ENCODE data around the gene NXPH1. TPM values are rescaled to one million over a fixed set of nuclear protein-coding genes. Genes with fewer than 3 reads are reported as not detected.

The NXPH1 gene
- polyA plus RNA-seq, 1 of the 3 experiments (the other 2 are of a cell fraction), result not detected

- 17% methylated on average over 5 of the region's 5 CpGs for WGBS (ENCODE audit: low lambda C conversion rate)
- Histone ChIP-seq H2AFZ (ENCODE audit: low read depth) (no peak overlapping the region), H3K9me3 (no peaks in the 10 kb centered on the region), H3K4me2 (no peak overlapping the region), H3K4me1 (ENCODE audit: control insufficient read depth in 1 of 2, insufficient read depth in 2 of 2, low read depth in 1 of 2, low read length in 1 of 2) (no peaks in the 10 kb centered on the region), H3K9ac (no peak overlapping the region), H3F3A (replicated peaks; ENCODE audit: insufficient read depth) (no peaks in the 10 kb centered on the region), H3K4me3 (ENCODE audit: low read depth in 2 of 2, low read length in 1 of 2) (no peak overlapping the region), H3K27ac (ENCODE audit: low read depth in 2 of 2, low read length in 1 of 2) (no peak overlapping the region), H3K9me2 (no peaks in the 10 kb centered on the region), H3K79me2 (ENCODE audit: insufficient read depth) (no peaks in the 10 kb centered on the region), H4K20me1 (ENCODE audit: insufficient read depth) (no peaks in the 10 kb centered on the region), H3K36me3 (replicated peaks in 1 of 2; ENCODE audit: control insufficient read depth in 1 of 2, insufficient read depth in 2 of 2, low read length in 1 of 2) (no peaks in the 10 kb centered on the region), H3K27me3 (ENCODE audit: insufficient read depth) (no peaks in the 10 kb centered on the region)
- ChIA-PET CTCF (interaction anchor here (0.7 to 2.1 kb wide), 3 partner anchors 12 to 46 kb away, joined by 3 to 6 read pairs (median 4); no protein-coding TSS in a partner anchor), POLR2A (no interaction called here)
- no peak for TF ChIP-seq USF1 (IDR thresholded peaks at IDR 0.05; ENCODE audit: borderline replicate concordance, low read depth)
- DNase-seq, result no peak
These were observed 37.1 kb upstream of the NXPH1 start for GRCh38 chr7:8396294-8396693.

- H2AFZ ChIP-seq (ENCODE audit: low read depth), result no peak overlapping the region
- H3K4me1 ChIP-seq (ENCODE audit: control insufficient read depth in 1 of 2, insufficient read depth in 2 of 2, low read depth in 1 of 2, low read length in 1 of 2), result no peaks in the 10 kb centered on the region
- H3K79me2 ChIP-seq (ENCODE audit: insufficient read depth), result no peaks in the 10 kb centered on the region
- TF ChIP-seq RCOR1 (IDR thresholded peaks at IDR 0.05; ENCODE audit: low read length) (no peak), CTCF (IDR thresholded peaks at IDR 0.05) (no peak), TAF1 (IDR thresholded peaks at IDR 0.05; ENCODE audit: borderline replicate concordance, low read depth, low read length) (no peak), ZBTB33 (IDR thresholded peaks at IDR 0.05; ENCODE audit: borderline replicate concordance, low read depth) (no peak), FOSL2 (IDR thresholded peaks at IDR 0.05; ENCODE audit: borderline replicate concordance, low read depth) (no peak), SMC3 (IDR thresholded peaks at IDR 0.05; ENCODE audit: low read depth, low read length) (no peak), FOXM1 (IDR thresholded peaks at IDR 0.05; ENCODE audit: low read depth) (no peak), EZH2phosphoT487 (IDR thresholded peaks at IDR 0.05; ENCODE audit: borderline replicate concordance, low read depth) (no peak), GATA2 (CRISPR knock-in tag; IDR thresholded peaks at IDR 0.05) (no peak), ELF1 (IDR thresholded peaks at IDR 0.05) (no peak), REST (IDR thresholded peaks at IDR 0.05; ENCODE audit: low read depth, low read length) (no peak), EP300 (IDR thresholded peaks at IDR 0.05; ENCODE audit: borderline replicate concordance in 1 of 2, low read depth in 1 of 2, low read length in 1 of 2) (no peak), RFX5 (IDR thresholded peaks at IDR 0.05; ENCODE audit: low read length) (no peak), YY1 (IDR thresholded peaks at IDR 0.05; ENCODE audit: low read depth) (no peak), GABPA (IDR thresholded peaks at IDR 0.05; ENCODE audit: low read depth) (no peak), POLR2AphosphoS5 (IDR thresholded peaks at IDR 0.05; ENCODE audit: low read depth, low read length) (no peak), FOXJ3 (CRISPR knock-in tag; IDR thresholded peaks at IDR 0.05) (no peak)
- no peak for DNase-seq
- 55% methylated on average over 1 of the region's 1 CpG for WGBS (ENCODE audit: low lambda C conversion rate)
- H3K4me2 ChIP-seq, result no peak overlapping the region
- no peaks in the 10 kb centered on the region for H3K9me3 ChIP-seq
- no peaks in the 10 kb centered on the region for H4K20me1 ChIP-seq (ENCODE audit: insufficient read depth)
- no peaks in the 10 kb centered on the region for H3K36me3 ChIP-seq (replicated peaks in 1 of 2; ENCODE audit: control insufficient read depth in 1 of 2, insufficient read depth in 2 of 2, low read length in 1 of 2)
- ChIA-PET POLR2A (no interaction called here), CTCF (interaction anchor here (0.8 to 3.2 kb wide), 5 partner anchors 8 to 113 kb away, joined by 3 to 14 read pairs (median 3); no protein-coding TSS in a partner anchor)
- H3K27me3 ChIP-seq (ENCODE audit: insufficient read depth), result no peaks in the 10 kb centered on the region
- H3F3A ChIP-seq (replicated peaks; ENCODE audit: insufficient read depth), result no peaks in the 10 kb centered on the region
- no peak overlapping the region for H3K9ac ChIP-seq
- no peak overlapping the region for H3K4me3 ChIP-seq (ENCODE audit: low read depth in 2 of 2, low read length in 1 of 2)
- no peak overlapping the region for H3K27ac ChIP-seq (ENCODE audit: low read depth in 2 of 2, low read length in 1 of 2)
- H3K9me2 ChIP-seq, result no peaks in the 10 kb centered on the region
These were observed 24.5 kb upstream of the NXPH1 start for GRCh38 chr7:8408871-8409270.

All from SK-N-SH (cell line).